HEK293 (cell line): Measurements from ENCODE around the gene IMPDH1.

Experiments
- CTCF ChIA-PET: fragments of 350-600 bp; formaldehyde crosslinking; extraction: SDS; loops from one replicate; lab custom pipeline; 2021; ENCODE audit warnings: antibody characterized with exemption; lab: Yijun Ruan, JAX
- POLR2A ChIA-PET: fragments of 300-600 bp; formaldehyde crosslinking; extraction: SDS; loops from one replicate; lab custom pipeline; 2020; ENCODE audit warnings: antibody characterized with exemption, inconsistent platforms; lab: Yijun Ruan, JAX
- H3K27ac ChIP-seq: fragments of 200-500 bp; sonication (Bioruptor generic); 2 replicates; pipeline ENCODE4 v1.5.1; 2014; ENCODE audit warnings: low read depth, low read length, control low read depth, inconsistent platforms; ENCODE audit errors: extremely low read depth
- H3K36me3 ChIP-seq, 2 experiments: fragments of 200-500 bp in 1 of 2; sonication (Bioruptor generic) in 1 of 2; 1 replicate in 1 of 2; 2 replicates in 1 of 2; pipeline ENCODE4 v1.5.1; 2014 to 2017; ENCODE audit warnings: inconsistent platforms in 2 of 2, low read length in 2 of 2; ENCODE audit not compliant: control insufficient read depth in 2 of 2, insufficient read depth in 1 of 2
- H3K4me1 ChIP-seq: fragments of 200-500 bp; sonication (Bioruptor generic); 2 replicates; pipeline ENCODE4 v1.5.1; 2014; ENCODE audit warnings: mild to moderate bottlenecking, low read length, inconsistent platforms; ENCODE audit not compliant: control insufficient read depth, insufficient read depth
- H3K4me3 ChIP-seq: 2 replicates; pipeline ENCODE4 v1.5.1; 2011; ENCODE audit warnings: low read depth, mild to moderate bottlenecking, control low read depth, low read length, moderate library complexity
- H3K9me3 ChIP-seq: fragments of 200-500 bp; sonication (Bioruptor generic); 2 replicates; pipeline ENCODE4 v1.5.1; 2014; ENCODE audit warnings: low read depth, low read length, inconsistent platforms; ENCODE audit not compliant: control insufficient read depth, insufficient read depth
- HOXA7 ChIP-seq: sonication (generic); formaldehyde crosslinking; IDR thresholded peaks from 2 replicates; pipeline ENCODE4 v1.8.1; 2022; ENCODE audit warnings: missing genetic modification reagents, borderline replicate concordance
- KLF1 ChIP-seq: fragments of 450-650 bp; formaldehyde crosslinking; IDR thresholded peaks from 2 replicates; pipeline ENCODE4 v1.5.1; 2016; ENCODE audit warnings: missing biosample characterization, missing genetic modification characterization
- MZF1 ChIP-seq: fragments of 450-650 bp; formaldehyde crosslinking; IDR thresholded peaks from 2 replicates; pipeline ENCODE4 v1.5.1; 2017; ENCODE audit warnings: missing biosample characterization, missing genetic modification characterization, borderline replicate concordance
- SCRT2 ChIP-seq: fragments of 450-650 bp; formaldehyde crosslinking; IDR thresholded peaks from 2 replicates; pipeline ENCODE4 v1.5.1; 2016; ENCODE audit warnings: missing biosample characterization, missing genetic modification characterization
- ZBTB26 ChIP-seq: fragments of 450-650 bp; formaldehyde crosslinking; optimal IDR thresholded peaks from 2 replicates; pipeline ENCODE3; 2016; ENCODE audit warnings: missing biosample characterization, mild to moderate bottlenecking, missing genetic modification characterization
- ZBTB48 ChIP-seq: fragments of 450-650 bp; formaldehyde crosslinking; IDR thresholded peaks from 2 replicates; pipeline ENCODE4 v1.5.1; 2016; ENCODE audit warnings: missing biosample characterization, missing genetic modification characterization
- ZNF140 ChIP-seq: fragments of 450-650 bp; formaldehyde crosslinking; IDR thresholded peaks from 2 replicates; pipeline ENCODE4 v1.5.1; 2016; ENCODE audit warnings: missing biosample characterization, missing genetic modification characterization
- ZNF175 ChIP-seq: fragments of 450-650 bp; formaldehyde crosslinking; IDR thresholded peaks from 2 replicates; pipeline ENCODE4 v1.5.1; 2016; ENCODE audit warnings: missing biosample characterization, missing genetic modification characterization
- ZNF211 ChIP-seq: fragments of 450-650 bp; formaldehyde crosslinking; IDR thresholded peaks from 2 replicates; pipeline ENCODE4 v1.5.1; 2016; ENCODE audit warnings: low read depth, missing biosample characterization, missing genetic modification characterization
- ZNF341 ChIP-seq: fragments of 450-650 bp; formaldehyde crosslinking; IDR thresholded peaks from 2 replicates; pipeline ENCODE4; 2016; ENCODE audit warnings: low read depth, missing biosample characterization, missing genetic modification characterization
- ZNF362 ChIP-seq: fragments of 450-650 bp; formaldehyde crosslinking; IDR thresholded peaks from 2 replicates; pipeline ENCODE4 v1.5.1; 2016; ENCODE audit warnings: missing biosample characterization, missing genetic modification characterization
- ZNF449 ChIP-seq: fragments of 450-650 bp; formaldehyde crosslinking; IDR thresholded peaks from 2 replicates; pipeline ENCODE4 v1.5.1; 2017; ENCODE audit warnings: missing biosample characterization, mild to moderate bottlenecking, missing genetic modification characterization, moderate library complexity
- ZNF510 ChIP-seq: fragments of 450-650 bp; formaldehyde crosslinking; IDR thresholded peaks from 2 replicates; pipeline ENCODE4 v1.5.1; 2018; ENCODE audit warnings: mild to moderate bottlenecking, missing genetic modification characterization, missing biosample characterization; ENCODE audit not compliant: insufficient replicate concordance
- ZNF544 ChIP-seq: fragments of 450-650 bp; formaldehyde crosslinking; IDR thresholded peaks from 2 replicates; pipeline ENCODE4 v1.5.0; 2017; ENCODE audit warnings: missing biosample characterization, missing genetic modification characterization
- ZNF664 ChIP-seq: fragments of 450-650 bp; formaldehyde crosslinking; IDR thresholded peaks from 2 replicates; pipeline ENCODE4 v1.5.1; 2016; ENCODE audit warnings: missing biosample characterization, missing genetic modification characterization
- ZNF704 ChIP-seq: fragments of 450-650 bp; formaldehyde crosslinking; IDR thresholded peaks from 2 replicates; pipeline ENCODE4 v1.5.1; 2016; ENCODE audit warnings: missing biosample characterization, missing genetic modification characterization
- ZNF777 ChIP-seq: fragments of 450-650 bp; formaldehyde crosslinking; IDR thresholded peaks from 2 replicates; pipeline ENCODE4 v1.5.1; 2017; ENCODE audit warnings: missing biosample characterization, missing genetic modification characterization, borderline replicate concordance
- ZSCAN4 ChIP-seq: fragments of 450-650 bp; formaldehyde crosslinking; IDR thresholded peaks from 2 replicates; pipeline ENCODE4 v1.5.1; 2017; ENCODE audit warnings: missing biosample characterization, missing genetic modification characterization
- ZSCAN5A ChIP-seq: fragments of 450-650 bp; formaldehyde crosslinking; IDR thresholded peaks from 2 replicates; pipeline ENCODE4 v1.5.1; 2016; ENCODE audit warnings: missing biosample characterization, missing genetic modification characterization

IMPDH1 gene

GRCh38 chr7:128352636-128353035, 57.1 kb downstream of the IMPDH1 start:
- H3K4me3 ChIP-seq: no peak overlapping the region
- ChIA-PET CTCF (interaction anchor here (0.7 to 0.9 kb wide), 6 partner anchors 8 to 73 kb away, joined by 3 to 5 read pairs (median 4); no protein-coding TSS in a partner anchor), POLR2A (no interaction called here)
- H3K9me3 ChIP-seq: no peaks in the 10 kb centered on the region
- no peaks in the 10 kb centered on the region for H3K36me3 ChIP-seq
- H3K27ac ChIP-seq: no peak overlapping the region
- TF ChIP-seq ZNF704 (no peak), KLF1 (no peak), ZNF510 (tag by site-specific recombination) (no peak), SCRT2 (tag by site-specific recombination) (no peak), ZBTB48 (tag by site-specific recombination) (no peak), ZNF777 (tag by site-specific recombination) (no peak), ZNF175 (tag by site-specific recombination) (no peak), MZF1 (no peak), ZNF664 (no peak), HOXA7 (CRISPR knock-in tag) (no peak), ZBTB26 (tag by site-specific recombination) (no peak), ZNF449 (no peak)
- no peaks in the 10 kb centered on the region for H3K4me1 ChIP-seq

- ChIA-PET POLR2A (no interaction called here), CTCF (interaction anchor here (0.9 to 9.0 kb wide), 3 partner anchors 27 to 36 kb away, joined by 4 to 378 read pairs (median 4); no protein-coding TSS in a partner anchor)
Measured at GRCh38 chr7:128352153-128352537, 57.6 kb downstream of the IMPDH1 start.

More at GRCh38 chr7:128352153-128352537, 57.6 kb downstream of the IMPDH1 start:
- Histone ChIP-seq H3K4me1 (no peaks in the 10 kb centered on the region), H3K27ac (no peak overlapping the region), H3K9me3 (no peaks in the 10 kb centered on the region), H3K4me3 (no peak overlapping the region), H3K36me3 (no peaks in the 10 kb centered on the region)
- TF ChIP-seq ZSCAN5A (tag by site-specific recombination) (no peak), ZNF362 (tag by site-specific recombination) (no peak), ZSCAN4 (tag by site-specific recombination) (no peak), ZNF544 (tag by site-specific recombination) (no peak), ZNF140 (tag by site-specific recombination) (no peak), ZNF211 (no peak), ZNF341 (no peak)
